ENCODE results near the gene ZNF740. TPM values are rescaled to one million over a fixed set of nuclear protein-coding genes. Genes with fewer than 3 reads are reported as not detected.

ZNF740 gene
- total and polyA plus RNA-seq, 2 of the 8 experiments (the other 6 are each of a cell fraction or from before 2014, with no cell fraction given): 8.2 to 40.0 TPM

DNA sequence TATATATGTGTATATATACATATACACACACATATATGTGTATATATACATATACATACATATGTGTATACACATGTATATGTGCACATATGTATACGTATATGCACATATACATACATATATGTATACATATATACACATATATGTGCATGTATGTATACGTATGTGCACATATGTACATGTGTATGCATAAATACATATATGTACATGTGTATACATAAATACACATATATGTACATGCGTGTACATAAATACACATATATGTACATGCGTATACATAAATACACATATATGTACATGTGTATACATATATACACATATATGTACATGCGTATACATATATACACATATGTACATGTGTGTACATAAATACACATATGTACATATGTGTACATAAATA, 33.3 kb upstream of the ZNF740 start (continued):
- TF ChIP-seq TAF1 (IDR thresholded peaks at IDR 0.05; ENCODE audit: low read depth, low read length): no peak
